ENCODE data around the gene CDKN1C.

CDKN1C gene

GRCh38 chr11:2932850-2933251 is 47.3 kb upstream of the CDKN1C start:
- peak; percentile 38 to 59 for DNase-seq
- H2BK5ac ChIP-seq (ENCODE audit: low read depth, low read length, poor library complexity) = no peak overlapping the region
- no peak overlapping the region for H3K9ac ChIP-seq (ENCODE audit: low read length)
- H4K91ac ChIP-seq (ENCODE audit: low read depth, low read length) = no peak overlapping the region
- WGBS (ENCODE audit: extremely low coverage, insufficient coverage, insufficient read length) = no CpG with 5 or more reads among the region's 15 CpGs
- H3K9me3 ChIP-seq (ENCODE audit: insufficient read depth, low read depth, low read length) = peaks cover 9% of the 10 kb centered on the region
- no peak overlapping the region for H3K4ac ChIP-seq (ENCODE audit: low read depth, low read length)
- H3K4me1 ChIP-seq (ENCODE audit: control insufficient read depth in 1 of 2, insufficient read depth in 2 of 2, low read length in 2 of 2) = peaks cover 15 to 29% of the 10 kb centered on the region in 2 experiments
- H3K79me2 ChIP-seq (ENCODE audit: control insufficient read depth, insufficient read depth, low read length, poor library complexity) = no peaks in the 10 kb centered on the region
- H3K23ac ChIP-seq (ENCODE audit: low read length) = no peak overlapping the region
- no peak overlapping the region for H4K12ac ChIP-seq (ENCODE audit: low read depth, low read length)
- H3K14ac ChIP-seq (ENCODE audit: low read length) = no peak overlapping the region
- H2BK120ac ChIP-seq (ENCODE audit: insufficient read depth, low read length, poor library complexity) = no peak overlapping the region
- H3K79me1 ChIP-seq (ENCODE audit: low read length) = peaks cover 5% of the 10 kb centered on the region
- no peak overlapping the region for H2AFZ ChIP-seq (ENCODE audit: insufficient read depth, low read length, poor library complexity)
- no peak overlapping the region for H3K27ac ChIP-seq (ENCODE audit: low read depth, low read length)
- no peaks in the 10 kb centered on the region for H3K36me3 ChIP-seq (ENCODE audit: control insufficient read depth in 1 of 2, insufficient read depth in 2 of 2, low read length in 2 of 2)
- H4K8ac ChIP-seq (ENCODE audit: low read depth, low read length) = no peak overlapping the region
- no peak overlapping the region for H2BK12ac ChIP-seq (ENCODE audit: low read length)
- H3K18ac ChIP-seq (ENCODE audit: low read length) = no peak overlapping the region
- no peak overlapping the region for H3K4me2 ChIP-seq (ENCODE audit: low read length)
- no peak overlapping the region for H3K4me3 ChIP-seq (ENCODE audit: low read depth, low read length)
- peaks cover 23% of the 10 kb centered on the region for H3K27me3 ChIP-seq (ENCODE audit: insufficient read depth, low read length)
- H2AK5ac ChIP-seq (ENCODE audit: low read length) = no peak overlapping the region

- no CpG with 5 or more reads among the region's 13 CpGs for WGBS (ENCODE audit: extremely low coverage, insufficient coverage, insufficient read length)
- Histone ChIP-seq H2BK12ac (ENCODE audit: low read length) (no peak overlapping the region), H3K36me3 (ENCODE audit: control insufficient read depth in 1 of 2, insufficient read depth in 2 of 2, low read length in 2 of 2) (no peaks in the 10 kb centered on the region), H2BK120ac (ENCODE audit: insufficient read depth, low read length, poor library complexity) (no peak overlapping the region), H3K14ac (ENCODE audit: low read length) (no peak overlapping the region), H3K4ac (ENCODE audit: low read depth, low read length) (no peak overlapping the region), H3K9me3 (ENCODE audit: insufficient read depth, low read depth, low read length) (peaks cover 10% of the 10 kb centered on the region), H2AFZ (ENCODE audit: insufficient read depth, low read length, poor library complexity) (no peak overlapping the region), H3K4me1 (ENCODE audit: control insufficient read depth in 1 of 2, insufficient read depth in 2 of 2, low read length in 2 of 2) (peaks cover 15 to 29% of the 10 kb centered on the region in 2 experiments), H3K27me3 (ENCODE audit: insufficient read depth, low read length) (peaks cover 30% of the 10 kb centered on the region), H3K27ac (ENCODE audit: low read depth, low read length) (no peak overlapping the region), H3K4me3 (ENCODE audit: low read depth, low read length) (no peak overlapping the region), H3K4me2 (ENCODE audit: low read length) (no peak overlapping the region), H3K9ac (ENCODE audit: low read length) (no peak overlapping the region), H3K79me1 (ENCODE audit: low read length) (peaks cover 5% of the 10 kb centered on the region), H3K79me2 (ENCODE audit: control insufficient read depth, insufficient read depth, low read length, poor library complexity) (no peaks in the 10 kb centered on the region), H3K18ac (ENCODE audit: low read length) (no peak overlapping the region), H3K23ac (ENCODE audit: low read length) (no peak overlapping the region), H4K91ac (ENCODE audit: low read depth, low read length) (no peak overlapping the region), H4K8ac (ENCODE audit: low read depth, low read length) (no peak overlapping the region), H2BK5ac (ENCODE audit: low read depth, low read length, poor library complexity) (no peak overlapping the region), H4K12ac (ENCODE audit: low read depth, low read length) (no peak overlapping the region), H2AK5ac (ENCODE audit: low read length) (no peak overlapping the region)
- no peak for DNase-seq
Observed at GRCh38 chr11:2931771-2932738, 46.5 kb upstream of the CDKN1C start.

DNA sequence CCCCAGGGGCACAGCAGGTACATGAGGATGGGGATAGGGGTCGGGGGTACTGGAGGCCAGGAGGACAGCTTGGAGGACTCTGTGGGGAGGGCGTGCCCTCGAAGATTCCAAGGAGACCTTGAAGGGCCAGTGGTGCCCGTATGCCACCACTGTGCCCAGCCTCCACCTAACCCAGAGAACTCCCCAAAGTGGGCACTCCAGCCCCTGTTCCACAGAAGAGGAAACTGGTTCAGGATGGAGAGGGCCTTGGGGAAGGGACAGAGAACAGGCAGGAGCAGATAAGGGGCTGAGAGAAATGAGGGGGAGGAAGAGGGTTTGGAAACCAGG is 45.8 kb upstream of the CDKN1C start:
- Histone ChIP-seq H3K18ac (ENCODE audit: low read length) (no peak overlapping the region), H3K9me3 (ENCODE audit: insufficient read depth, low read depth, low read length) (peaks cover 14% of the 10 kb centered on the region), H3K27ac (ENCODE audit: low read depth, low read length) (no peak overlapping the region), H2BK5ac (ENCODE audit: low read depth, low read length, poor library complexity) (no peak overlapping the region), H2BK120ac (ENCODE audit: insufficient read depth, low read length, poor library complexity) (no peak overlapping the region), H4K12ac (ENCODE audit: low read depth, low read length) (no peak overlapping the region), H4K8ac (ENCODE audit: low read depth, low read length) (no peak overlapping the region), H2AK5ac (ENCODE audit: low read length) (no peak overlapping the region), H4K91ac (ENCODE audit: low read depth, low read length) (no peak overlapping the region), H3K9ac (ENCODE audit: low read length) (no peak overlapping the region), H3K23ac (ENCODE audit: low read length) (no peak overlapping the region), H3K79me2 (ENCODE audit: control insufficient read depth, insufficient read depth, low read length, poor library complexity) (no peaks in the 10 kb centered on the region), H2AFZ (ENCODE audit: insufficient read depth, low read length, poor library complexity) (no peak overlapping the region), H3K4me3 (ENCODE audit: low read depth, low read length) (no peak overlapping the region), H3K14ac (ENCODE audit: low read length) (no peak overlapping the region), H3K4ac (ENCODE audit: low read depth, low read length) (no peak overlapping the region), H3K79me1 (ENCODE audit: low read length) (peaks cover 5% of the 10 kb centered on the region), H3K4me2 (ENCODE audit: low read length) (no peak overlapping the region), H3K4me1 (ENCODE audit: control insufficient read depth in 1 of 2, insufficient read depth in 2 of 2, low read length in 2 of 2) (peaks cover 15 to 29% of the 10 kb centered on the region in 2 experiments), H3K27me3 (ENCODE audit: insufficient read depth, low read length) (peaks cover 36% of the 10 kb centered on the region), H3K36me3 (ENCODE audit: control insufficient read depth in 1 of 2, insufficient read depth in 2 of 2, low read length in 2 of 2) (no peaks in the 10 kb centered on the region), H2BK12ac (ENCODE audit: low read length) (no peak overlapping the region)
- DNase-seq = no peak
- WGBS (ENCODE audit: extremely low coverage, insufficient coverage, insufficient read length) = no CpG with 5 or more reads among the region's 4 CpGs

- H3K23ac ChIP-seq (ENCODE audit: low read length) = no peak overlapping the region
- H3K9me3 ChIP-seq (ENCODE audit: insufficient read depth, low read depth, low read length) = peaks cover 14% of the 10 kb centered on the region
- no peak overlapping the region for H2BK5ac ChIP-seq (ENCODE audit: low read depth, low read length, poor library complexity)
- no peak overlapping the region for H2AK5ac ChIP-seq (ENCODE audit: low read length)
- peaks cover 15 to 29% of the 10 kb centered on the region in 2 experiments for H3K4me1 ChIP-seq (ENCODE audit: control insufficient read depth in 1 of 2, insufficient read depth in 2 of 2, low read length in 2 of 2)
- peak; percentile 66 to 75 for DNase-seq
- no peak overlapping the region for H3K27ac ChIP-seq (ENCODE audit: low read depth, low read length)
- no peak overlapping the region for H3K14ac ChIP-seq (ENCODE audit: low read length)
- peak overlapping the region; percentile 60 for H3K4me2 ChIP-seq (ENCODE audit: low read length)
- no peaks in the 10 kb centered on the region for H3K79me2 ChIP-seq (ENCODE audit: control insufficient read depth, insufficient read depth, low read length, poor library complexity)
- H2BK12ac ChIP-seq (ENCODE audit: low read length) = no peak overlapping the region
- no CpG with 5 or more reads among the region's 21 CpGs for WGBS (ENCODE audit: extremely low coverage, insufficient coverage, insufficient read length)
- no peaks in the 10 kb centered on the region for H3K36me3 ChIP-seq (ENCODE audit: control insufficient read depth in 1 of 2, insufficient read depth in 2 of 2, low read length in 2 of 2)
- no peak overlapping the region for H3K18ac ChIP-seq (ENCODE audit: low read length)
- no peak overlapping the region for H4K8ac ChIP-seq (ENCODE audit: low read depth, low read length)
- H2AFZ ChIP-seq (ENCODE audit: insufficient read depth, low read length, poor library complexity) = no peak overlapping the region
- H4K12ac ChIP-seq (ENCODE audit: low read depth, low read length) = no peak overlapping the region
- H4K91ac ChIP-seq (ENCODE audit: low read depth, low read length) = peak overlapping the region; percentile 31
- peaks cover 5% of the 10 kb centered on the region for H3K79me1 ChIP-seq (ENCODE audit: low read length)
- peaks cover 36% of the 10 kb centered on the region for H3K27me3 ChIP-seq (ENCODE audit: insufficient read depth, low read length)
- H2BK120ac ChIP-seq (ENCODE audit: insufficient read depth, low read length, poor library complexity) = no peak overlapping the region
- H3K9ac ChIP-seq (ENCODE audit: low read length) = no peak overlapping the region
- H3K4ac ChIP-seq (ENCODE audit: low read depth, low read length) = no peak overlapping the region
- H3K4me3 ChIP-seq (ENCODE audit: low read depth, low read length) = no peak overlapping the region
Observed at GRCh38 chr11:2930704-2931419, 45.3 kb upstream of the CDKN1C start.
